GM18517 (cell line): ENCODE data around the gene ADAMTS18.

Experiments used
- ATAC-seq: cut with Tn5 transposase; IDR thresholded peaks from one replicate; pipeline ENCODE4 v1.9.1; 2021; ENCODE audit warnings: mild to moderate bottlenecking, moderate library complexity; ENCODE audit not compliant: unreplicated experiment

ADAMTS18 gene

DNA sequence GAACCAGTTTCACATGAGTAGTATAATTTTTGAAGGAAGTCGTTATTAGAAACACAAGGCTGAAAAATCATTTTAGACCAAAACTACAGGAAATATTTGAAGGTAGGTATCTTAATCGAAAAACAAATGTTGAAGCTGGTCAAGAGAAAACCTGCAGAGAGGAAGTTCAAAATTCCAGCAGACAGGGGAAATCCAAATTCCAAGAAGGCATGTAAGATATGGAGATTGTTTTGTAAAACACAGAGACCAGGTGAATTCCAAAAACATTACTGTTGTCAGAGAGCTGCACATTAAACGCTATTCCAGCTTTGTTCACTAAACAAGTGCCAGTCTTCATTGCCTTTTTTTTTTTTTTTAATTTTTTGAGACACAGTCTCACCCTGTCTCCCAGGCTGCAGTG lies 38.4 kb downstream of the ADAMTS18 start:
- ATAC-seq = no peak

DNA sequence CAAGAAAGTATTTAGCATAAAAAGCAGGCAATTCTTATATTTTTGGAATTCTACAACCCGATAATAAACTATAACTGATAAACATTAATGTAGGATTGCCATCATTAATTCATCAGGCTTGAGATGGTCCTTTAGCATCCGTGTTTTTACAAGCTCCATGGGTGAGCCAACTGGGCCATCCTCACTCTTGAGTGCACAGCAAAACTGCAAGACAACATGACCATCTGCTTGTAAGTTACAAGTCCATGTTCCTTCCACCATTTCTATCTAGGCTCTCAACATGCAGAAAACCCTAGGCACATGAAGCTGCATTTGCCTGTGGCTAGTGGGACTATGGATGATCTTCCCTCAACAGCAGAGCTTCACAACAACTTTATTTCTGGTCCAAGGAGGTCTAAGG lies 40.1 kb downstream of the ADAMTS18 start:
- ATAC-seq = no peak

DNA sequence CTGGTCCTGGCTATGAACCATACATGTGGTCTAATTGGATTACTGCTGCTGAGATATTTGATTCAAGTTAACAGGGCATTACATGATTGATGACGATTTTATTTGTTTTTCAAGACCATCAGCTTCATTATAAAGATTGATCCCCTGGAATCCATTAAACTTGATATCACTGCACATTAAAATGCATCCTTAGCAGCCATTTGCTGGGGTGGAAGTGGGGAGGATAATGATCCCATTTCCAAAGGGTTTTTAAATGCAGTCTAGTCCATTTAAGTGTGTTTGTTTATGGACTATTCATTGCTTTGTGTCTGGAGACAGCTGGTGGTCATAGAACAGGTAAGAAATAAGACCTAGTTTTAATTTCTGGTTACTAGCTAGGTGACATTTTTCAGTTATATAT lies 40.9 kb downstream of the ADAMTS18 start:
- no peak for ATAC-seq

DNA sequence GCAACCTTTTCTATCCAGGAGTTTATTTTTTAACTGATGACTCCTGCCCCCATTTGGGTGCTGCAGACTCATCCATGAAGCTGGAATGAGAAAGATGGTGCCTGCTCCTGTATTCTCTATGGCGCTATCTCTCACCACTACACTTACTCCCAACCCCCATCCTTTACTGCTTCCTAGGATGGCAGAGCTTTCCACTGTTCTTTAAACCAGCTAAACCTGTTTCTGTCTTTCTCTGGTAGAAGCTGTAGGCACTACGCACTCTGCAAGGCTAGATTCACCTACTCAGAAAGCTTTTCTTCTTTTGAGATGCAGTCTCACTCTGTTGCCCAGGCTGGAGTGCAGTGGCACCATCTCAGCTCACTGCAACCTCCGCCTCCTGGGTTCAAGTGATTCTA lies 47.0 kb downstream of the ADAMTS18 start:
- ATAC-seq = no peak

DNA sequence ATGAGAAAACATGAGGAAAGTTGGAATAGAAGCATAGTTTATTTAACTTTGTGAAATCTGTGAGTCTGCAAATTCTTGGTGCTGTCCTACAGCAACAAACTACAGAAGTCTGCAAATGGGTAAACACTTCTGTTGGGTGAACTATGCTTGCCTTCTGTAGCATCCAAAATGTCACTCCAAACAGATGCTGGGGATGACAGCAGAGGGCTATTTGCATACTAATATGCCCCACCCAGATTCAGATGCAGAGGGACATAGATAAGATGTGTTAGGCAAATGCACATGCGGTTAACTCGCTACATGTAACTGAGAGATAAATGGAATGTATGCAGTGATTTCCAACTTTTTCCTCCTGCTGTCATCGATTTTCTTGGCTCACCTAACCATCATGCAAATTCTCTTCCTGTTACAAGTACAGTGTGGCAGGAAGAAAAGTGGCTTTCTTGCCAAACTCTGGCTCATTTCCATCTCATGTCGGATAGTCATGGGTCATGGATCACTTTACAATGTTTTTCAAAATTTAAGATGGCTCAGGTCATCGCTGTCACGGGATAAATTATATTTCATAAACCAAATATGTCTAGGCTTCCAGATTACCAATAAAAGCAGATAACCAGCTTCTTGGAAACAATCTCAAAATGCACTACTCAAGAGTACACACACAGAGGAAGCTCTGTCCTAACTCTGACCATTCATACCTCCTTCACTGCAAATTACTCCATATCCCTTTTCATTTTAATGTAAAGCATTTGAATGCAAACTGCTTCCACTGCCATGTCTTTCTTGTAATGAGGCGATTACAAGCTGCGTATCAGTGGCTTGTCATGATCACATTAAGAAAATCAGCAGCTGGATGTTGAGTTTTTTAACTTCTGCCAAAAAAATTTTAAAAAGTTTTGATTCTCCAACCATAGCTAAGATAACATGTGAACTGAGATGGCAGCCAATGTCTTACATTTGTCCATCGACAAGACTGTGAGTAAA lies 47.7 kb downstream of the ADAMTS18 start:
- ATAC-seq = no peak

DNA sequence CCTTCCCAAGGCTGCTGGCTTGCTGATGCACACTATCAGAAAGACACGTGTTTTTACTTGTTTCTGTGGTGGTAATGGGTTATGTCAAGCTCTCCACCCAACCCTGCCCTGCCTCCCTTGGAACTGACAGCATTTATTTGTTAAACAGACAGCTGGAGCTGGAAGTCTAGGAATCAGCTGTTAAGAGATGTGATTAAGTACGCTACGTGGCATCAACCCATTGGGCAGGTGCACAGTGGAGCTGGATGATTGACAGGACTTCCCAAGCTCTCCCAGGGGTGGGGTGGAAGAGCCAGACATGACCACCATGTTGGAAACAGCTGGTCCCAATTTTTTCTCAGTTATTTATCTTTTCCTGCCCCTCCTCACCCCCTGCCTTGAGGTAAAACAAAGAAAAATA lies 49.4 kb downstream of the ADAMTS18 start:
- ATAC-seq = no peak

DNA sequence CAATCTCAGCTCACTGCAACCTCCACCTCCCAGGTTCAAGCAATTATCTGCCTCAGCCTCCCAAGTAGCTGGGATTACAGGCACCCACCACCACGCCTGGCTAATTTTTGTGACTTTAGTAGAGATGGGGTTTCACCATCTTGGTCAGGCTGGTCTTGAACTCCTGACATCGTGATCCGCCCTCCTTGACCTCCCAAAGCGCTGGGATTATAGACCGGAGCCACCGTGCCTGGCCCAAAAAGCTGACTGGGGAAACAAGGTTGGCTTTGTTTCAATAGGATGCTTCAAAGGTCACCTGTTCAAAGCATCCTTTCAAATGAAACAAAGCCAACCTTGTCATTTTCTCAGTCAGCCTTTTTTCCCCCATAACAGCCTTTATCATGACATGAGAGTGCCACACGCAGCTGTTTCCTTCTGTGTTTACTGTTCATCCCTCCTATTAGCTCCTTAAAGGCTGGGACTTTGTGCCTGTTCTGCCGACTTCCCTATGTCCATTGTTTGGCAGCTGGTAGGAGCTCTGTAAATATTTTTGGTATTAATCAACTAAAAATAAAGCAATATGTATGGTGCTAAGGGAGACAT lies 51.1 kb downstream of the ADAMTS18 start:
- no peak for ATAC-seq

DNA sequence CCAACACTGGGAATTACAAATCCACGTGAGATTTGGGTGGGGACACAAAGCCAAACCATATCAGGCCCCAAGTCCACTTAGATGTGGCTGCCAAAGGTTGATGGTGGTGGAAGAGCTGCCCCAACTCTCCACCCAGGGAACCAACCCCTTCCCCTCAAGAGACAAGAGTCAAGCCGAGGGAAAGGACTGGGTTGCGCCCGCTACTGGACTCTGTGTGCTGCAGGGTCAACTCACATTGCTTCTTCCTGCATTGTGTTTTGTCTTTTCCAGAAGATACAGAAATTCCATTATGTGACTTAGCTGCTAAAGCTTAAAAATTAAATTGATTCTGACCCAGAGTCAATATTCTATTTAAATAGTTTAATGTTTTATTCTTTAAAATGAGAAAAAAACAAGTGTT lies 58.5 kb downstream of the ADAMTS18 start:
- ATAC-seq = no peak

DNA sequence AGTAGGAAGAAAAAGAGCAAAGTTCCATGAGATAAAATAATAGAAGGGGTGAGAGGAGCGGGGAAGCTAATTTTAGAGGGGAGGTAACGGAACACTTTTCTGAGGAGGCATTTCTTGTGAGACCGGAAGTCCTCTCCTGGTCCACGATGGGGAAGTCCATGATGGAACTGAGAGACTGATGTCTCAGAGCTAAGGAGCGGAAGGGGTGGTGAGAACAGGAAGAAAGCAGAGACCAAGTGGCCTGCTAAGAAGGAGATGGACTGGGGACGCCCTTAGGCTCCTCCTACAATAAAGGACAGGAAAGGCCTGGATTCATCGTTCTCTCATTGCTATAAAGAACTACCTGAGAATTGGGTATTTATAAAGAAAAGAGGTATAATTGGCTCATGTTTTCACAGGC lies 59.4 kb downstream of the ADAMTS18 start:
- no peak for ATAC-seq

DNA sequence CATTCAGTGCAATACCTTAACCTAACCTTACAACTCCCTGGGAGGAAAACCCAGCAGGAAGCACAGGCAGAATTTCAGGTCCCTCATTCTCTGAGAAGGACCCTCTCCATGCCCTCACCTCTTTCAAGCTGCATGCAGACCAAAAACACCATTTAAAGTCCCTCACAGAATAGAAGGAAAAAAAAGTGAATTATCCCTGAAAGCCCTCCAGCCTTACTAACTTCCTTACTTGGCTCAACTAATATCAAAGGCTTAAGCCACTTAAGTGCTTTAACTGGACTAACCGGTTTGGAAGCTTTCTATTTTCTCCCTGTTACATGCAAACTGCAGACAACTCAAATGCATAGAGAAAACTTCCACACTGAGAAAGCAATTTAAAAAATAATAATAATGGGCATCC lies 60.5 kb downstream of the ADAMTS18 start:
- ATAC-seq = no peak

DNA sequence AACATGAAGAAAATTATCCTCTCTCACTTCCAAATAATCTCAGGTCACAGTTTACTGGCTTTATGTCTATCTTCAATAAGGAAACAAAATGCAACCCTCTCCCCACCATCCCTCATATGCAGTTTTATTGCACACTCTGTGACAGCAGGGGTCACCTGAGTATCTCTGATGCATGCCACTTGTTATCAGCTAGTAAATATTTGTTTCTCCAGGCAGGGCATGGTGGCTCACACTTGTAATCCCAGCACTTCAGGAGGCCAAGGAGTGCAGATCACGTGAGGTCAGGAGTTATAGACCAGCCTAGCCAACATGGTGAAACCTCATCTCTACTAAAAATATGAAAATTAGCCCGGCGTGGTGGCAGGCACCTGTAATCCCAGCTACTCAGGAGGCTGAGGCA lies 61.1 kb downstream of the ADAMTS18 start:
- no peak for ATAC-seq

DNA sequence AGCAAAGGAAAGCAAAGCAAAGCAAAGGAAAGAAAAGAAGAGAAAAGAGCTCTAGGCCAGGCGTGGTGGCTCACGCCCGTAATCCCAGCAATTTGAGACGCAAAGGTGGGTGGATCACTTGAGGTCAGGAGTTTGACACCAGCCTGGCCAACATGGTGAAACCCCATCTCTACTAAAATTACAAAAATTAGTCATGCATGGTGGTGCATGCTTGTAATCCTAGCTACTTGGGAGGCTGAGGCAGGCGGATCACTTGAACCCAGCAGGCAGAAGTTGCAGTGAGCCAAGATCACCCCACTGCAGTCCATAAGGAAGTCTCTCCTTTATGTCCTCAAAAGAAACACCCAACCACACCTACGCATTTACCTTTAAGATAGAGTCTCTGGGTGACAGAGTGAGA lies 70.1 kb downstream of the ADAMTS18 start:
- ATAC-seq = no peak

DNA sequence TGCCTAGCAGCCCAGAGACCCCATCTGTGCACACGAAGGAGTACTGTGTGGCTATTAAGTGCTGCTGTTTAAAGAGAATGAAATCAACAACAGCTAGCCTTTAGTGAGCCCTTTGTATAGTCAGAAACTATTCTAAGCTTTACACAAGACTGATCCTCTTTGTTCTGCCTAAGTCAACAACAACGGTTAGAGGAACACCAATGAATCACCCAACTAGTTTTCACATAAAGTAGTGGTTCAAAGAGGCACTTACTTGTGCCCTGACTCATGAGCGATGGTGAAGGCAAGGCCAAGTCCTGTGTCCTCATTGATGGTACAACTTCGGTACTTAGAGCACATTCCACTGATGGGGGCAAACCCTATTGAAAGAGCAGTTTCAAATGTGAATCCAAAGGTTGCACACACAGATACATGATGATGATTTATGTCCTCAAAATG lies 75.8 kb downstream of the ADAMTS18 start:
- ATAC-seq = no peak

DNA sequence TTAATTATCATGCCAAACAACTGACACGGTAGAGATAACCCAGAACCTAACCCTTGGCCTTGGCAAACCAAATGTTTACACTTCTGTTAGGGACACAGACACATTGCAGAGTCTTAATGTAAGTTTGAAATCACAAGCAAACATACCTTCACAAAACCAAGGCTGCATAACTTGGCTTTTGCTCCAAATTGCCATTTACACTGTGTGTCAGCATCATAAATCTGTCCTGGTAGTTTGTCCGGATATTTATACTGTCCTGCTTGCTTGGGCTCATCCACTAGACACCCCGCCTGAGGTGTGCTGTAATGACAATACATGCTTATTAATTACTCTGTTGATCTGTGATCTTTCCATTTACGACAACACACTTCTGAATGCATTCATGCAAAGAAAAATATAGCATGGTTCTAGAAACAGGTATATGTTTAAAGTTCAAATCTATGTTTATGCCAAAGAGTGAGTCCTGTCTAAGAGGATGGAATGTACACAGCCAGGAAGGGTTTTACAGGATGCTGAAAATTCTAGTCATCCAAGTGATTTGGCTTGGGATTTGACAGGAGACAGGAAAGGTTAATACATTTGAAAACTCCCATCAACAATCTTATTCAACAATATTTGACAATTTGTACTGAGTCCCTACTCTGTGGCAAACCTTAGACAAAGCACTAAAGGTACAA lies 81.1 kb downstream of the ADAMTS18 start:
- ATAC-seq = no peak

DNA sequence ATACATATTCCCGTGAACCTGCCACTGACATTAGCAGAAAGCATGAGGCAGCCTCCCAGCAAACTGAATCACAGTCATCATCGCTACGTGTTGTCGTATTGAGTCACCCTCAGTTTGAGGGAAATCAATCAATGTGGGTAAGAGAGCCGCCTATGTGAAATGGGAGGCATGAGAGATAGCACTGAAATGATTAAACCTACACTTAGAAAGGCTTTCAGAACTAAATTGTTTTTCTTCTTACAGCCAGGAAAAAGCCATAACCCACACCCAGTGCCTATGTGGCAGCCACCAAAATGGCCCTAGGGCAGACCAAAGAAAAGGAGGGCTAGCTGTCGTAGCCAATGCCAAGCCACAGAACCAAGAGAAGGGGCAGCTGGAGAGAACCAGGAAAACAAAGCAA lies 90.5 kb downstream of the ADAMTS18 start:
- no peak for ATAC-seq

DNA sequence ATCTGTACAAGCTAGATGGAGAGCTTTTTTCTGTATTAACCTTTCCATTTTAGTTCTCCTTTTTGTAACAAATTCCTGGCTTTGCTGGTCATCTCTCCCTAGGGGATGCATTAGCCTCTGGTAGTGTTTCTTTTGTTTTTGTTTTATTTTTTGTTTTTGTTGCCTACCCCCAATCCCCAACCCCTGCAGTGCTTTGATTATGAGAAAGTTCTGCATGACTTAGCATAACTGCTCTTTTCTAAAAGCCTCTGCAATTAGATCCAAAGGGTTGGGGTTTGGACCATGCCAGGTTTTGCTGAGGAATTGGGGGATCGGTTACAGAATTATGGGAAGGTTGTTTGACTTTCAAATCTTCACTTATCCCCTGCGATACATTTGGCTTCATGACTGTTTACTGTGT lies 98.2 kb downstream of the ADAMTS18 start:
- ATAC-seq = no peak

DNA sequence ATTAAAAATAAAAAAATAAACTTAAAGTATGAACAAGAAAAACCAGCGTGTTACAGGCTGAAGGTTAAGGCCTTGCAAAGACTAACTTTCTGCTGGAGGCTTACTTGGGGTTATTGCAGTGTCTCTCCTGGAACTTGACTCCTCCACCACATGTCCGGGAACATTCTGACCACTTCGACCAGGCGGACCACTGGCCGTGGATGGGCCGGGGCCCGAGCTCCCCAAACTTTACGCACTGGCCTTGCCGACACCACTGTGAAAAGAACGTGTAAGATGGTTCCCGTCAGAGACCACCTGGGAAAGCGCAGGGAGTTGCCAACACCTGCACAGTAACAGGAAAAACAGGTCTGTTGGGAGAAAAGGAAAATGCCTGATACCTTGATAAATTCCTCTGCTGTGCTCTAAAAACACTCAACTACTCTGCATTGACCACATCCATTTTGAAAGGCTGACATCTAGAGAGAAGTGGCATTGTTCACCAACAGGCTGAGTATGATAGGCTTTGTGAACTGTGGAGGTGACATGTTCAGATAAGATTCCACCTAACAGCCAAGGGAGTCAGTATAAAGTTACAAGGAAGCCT lies 99.1 kb downstream of the ADAMTS18 start:
- ATAC-seq = no peak

DNA sequence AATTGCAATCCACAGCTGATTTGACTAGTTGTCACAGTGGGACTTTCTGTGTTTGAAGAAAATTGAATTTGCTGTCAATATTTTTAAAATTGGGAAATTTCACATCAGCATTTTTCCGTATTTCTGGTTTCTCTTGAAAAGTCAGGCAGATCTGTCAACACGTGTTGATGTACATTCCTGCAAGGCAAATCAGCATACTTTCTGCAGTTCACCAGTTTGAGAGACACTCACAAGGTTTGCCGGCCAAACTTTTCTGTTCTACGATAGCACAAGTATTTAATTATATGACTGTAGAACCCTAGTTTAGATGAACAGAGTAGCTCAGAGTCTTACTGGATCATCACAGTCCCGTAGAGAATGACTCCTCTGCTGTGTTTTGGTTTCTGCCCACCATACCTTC lies 102.0 kb downstream of the ADAMTS18 start:
- no peak for ATAC-seq

DNA sequence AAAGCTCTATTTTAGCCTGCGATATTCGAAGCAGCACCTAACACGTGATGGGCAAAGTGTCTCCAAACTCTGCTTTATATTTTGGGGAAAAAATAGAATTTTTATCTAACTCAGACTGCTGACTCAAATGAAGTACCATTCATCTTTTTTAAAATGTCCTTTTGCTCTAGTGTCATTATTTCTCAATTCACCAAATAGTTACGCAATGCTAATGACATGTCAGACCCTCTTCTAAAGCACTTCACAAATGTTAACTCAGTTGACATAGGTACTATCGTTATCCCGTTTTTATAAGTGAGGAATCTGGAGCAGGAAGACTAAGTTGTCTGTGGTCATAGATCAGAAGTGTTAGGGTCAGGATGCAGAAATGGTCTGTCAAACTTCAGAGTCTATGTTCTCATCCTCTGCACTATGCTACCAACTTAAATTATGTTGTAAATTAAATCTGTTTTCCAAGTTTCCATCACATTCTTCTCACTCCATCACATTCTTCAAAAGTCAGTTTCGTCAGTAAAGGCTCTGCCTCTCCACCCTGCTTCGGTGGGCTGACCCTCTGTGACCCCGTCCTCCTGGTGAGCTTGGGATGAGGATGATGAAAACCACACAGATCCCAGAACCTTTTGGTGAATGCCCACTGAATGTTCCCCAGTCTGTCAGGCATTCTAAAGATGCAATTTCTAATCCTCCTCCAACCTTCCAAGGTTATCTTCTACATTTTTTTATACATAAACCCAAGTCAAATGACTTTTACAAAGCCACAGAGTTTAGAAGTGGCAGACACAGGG lies 102.8 kb downstream of the ADAMTS18 start:
- no peak for ATAC-seq

DNA sequence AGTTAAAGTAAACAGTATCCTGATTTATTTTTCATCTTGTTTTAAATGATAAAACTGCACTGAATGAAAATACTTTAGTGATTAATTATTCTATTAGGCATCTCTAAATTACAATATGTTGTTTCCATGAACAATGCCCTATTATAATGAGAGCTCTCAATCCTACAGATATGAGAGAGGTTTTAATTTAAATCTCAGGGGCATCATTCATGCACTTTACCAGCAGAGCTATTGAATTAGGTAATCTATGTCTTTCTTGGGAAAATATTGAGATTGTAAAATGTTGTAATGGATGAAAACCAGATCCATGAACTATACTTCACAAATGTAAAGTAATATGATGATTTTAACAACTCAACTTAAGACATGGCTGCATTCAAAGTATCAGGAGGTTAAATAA lies 103.8 kb downstream of the ADAMTS18 start:
- ATAC-seq = no peak
